ENCODE measurements around the gene TKFC.

Gene TKFC

DNA sequence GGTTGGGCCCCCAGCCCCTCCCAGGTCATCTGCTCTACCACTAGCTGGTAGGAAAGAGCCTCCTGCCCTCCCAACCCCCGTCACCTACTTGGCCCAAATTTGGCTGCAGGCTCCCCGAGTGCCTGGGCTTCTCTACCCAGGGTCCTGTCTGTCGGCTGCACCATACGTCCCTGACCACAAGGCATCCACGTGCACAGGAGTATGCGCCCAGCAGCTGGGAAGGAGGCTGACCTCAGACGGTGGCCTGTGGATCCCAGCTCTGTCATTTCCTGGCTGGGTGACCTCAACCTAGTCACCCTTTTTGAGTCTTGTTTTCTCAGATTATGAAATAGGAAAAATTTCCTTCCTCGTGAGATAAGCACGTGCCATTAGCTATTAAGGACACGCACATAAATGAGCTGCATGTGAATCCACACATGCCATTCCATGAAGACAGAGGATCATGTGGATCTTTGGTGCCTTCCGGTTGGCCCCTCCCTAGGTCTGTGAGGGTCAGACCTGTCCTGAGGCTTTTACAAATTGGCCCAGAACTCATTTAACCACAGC lies 15.0 kb downstream of the TKFC start:
- no peak overlapping the region for H3K27ac ChIP-seq (ENCODE audit: low read depth, low read length)
- no peaks in the 10 kb centered on the region for H3K27me3 ChIP-seq (ENCODE audit: control insufficient read depth, insufficient read depth, low read length)
- no peaks in the 10 kb centered on the region for H3K9me3 ChIP-seq (ENCODE audit: control insufficient read depth, insufficient read depth, low read depth, low read length)
- H3K4me1 ChIP-seq (ENCODE audit: control insufficient read depth, insufficient read depth, low read length), result no peaks in the 10 kb centered on the region
- H3K9ac ChIP-seq (ENCODE audit: low read length), result no peak overlapping the region
- H3K4me3 ChIP-seq (ENCODE audit: low read depth, low read length), result no peak overlapping the region
- H3K36me3 ChIP-seq (ENCODE audit: control insufficient read depth, insufficient read depth, low read length), result peaks cover 57% of the 10 kb centered on the region

DNA sequence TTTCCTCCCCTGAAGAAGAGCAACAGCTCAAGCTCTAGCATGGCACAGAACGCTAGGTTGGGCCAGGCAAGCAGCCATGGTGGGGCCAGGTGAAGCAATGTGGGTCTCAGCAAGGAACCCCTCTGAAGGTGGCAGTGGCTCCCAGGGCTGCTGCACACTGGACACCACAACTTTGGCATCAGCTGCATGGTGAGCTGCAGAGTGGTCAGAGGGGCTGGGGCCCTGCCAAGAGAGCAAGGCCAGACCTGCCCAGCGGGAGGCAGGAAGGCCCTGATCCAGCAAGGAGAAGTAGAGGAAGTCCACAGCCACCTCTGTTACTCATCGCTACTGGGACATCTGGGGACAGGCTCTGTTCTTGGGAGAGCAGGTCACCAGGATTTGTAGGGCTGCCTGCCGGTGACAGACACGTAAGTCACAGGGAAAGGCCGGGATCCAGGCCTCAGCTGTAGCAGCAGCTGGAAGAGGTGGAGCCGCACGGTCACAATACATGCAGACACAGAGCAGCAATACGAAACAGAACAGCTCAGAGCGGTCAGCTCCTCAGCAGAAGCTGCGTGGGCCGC lies 16.2 kb downstream of the TKFC start:
- no peaks in the 10 kb centered on the region for H3K4me1 ChIP-seq (ENCODE audit: control insufficient read depth, insufficient read depth, low read length)
- H3K27ac ChIP-seq (ENCODE audit: low read depth, low read length), result no peak overlapping the region
- no peak overlapping the region for H3K9ac ChIP-seq (ENCODE audit: low read length)
- no peaks in the 10 kb centered on the region for H3K9me3 ChIP-seq (ENCODE audit: control insufficient read depth, insufficient read depth, low read depth, low read length)
- no peak overlapping the region for H3K4me3 ChIP-seq (ENCODE audit: low read depth, low read length)
- peaks cover 55% of the 10 kb centered on the region for H3K36me3 ChIP-seq (ENCODE audit: control insufficient read depth, insufficient read depth, low read length)
- no peaks in the 10 kb centered on the region for H3K27me3 ChIP-seq (ENCODE audit: control insufficient read depth, insufficient read depth, low read length)

DNA sequence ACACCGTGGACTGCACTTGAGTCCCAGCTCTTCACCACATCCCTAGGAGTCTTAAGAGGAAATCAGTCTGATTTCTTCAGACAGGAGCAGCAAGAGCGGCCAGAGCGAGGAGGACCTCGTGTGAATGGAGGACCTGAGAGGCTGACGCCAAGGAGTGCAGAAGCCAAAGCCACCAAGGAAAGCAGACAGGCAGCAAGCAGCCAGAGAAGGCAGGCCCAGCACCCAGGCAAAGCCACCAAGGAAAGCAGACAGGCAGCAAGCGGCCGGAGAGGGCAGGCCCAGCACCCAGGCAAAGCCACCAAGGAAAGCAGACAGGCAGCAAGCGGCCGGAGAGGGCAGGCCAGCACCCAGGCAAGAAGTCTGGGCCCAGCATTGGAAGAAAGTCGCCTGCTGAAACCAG lies 16.9 kb downstream of the TKFC start:
- Histone ChIP-seq H3K27me3 (ENCODE audit: control insufficient read depth, insufficient read depth, low read length) (no peaks in the 10 kb centered on the region), H3K27ac (ENCODE audit: low read depth, low read length) (no peak overlapping the region), H3K36me3 (ENCODE audit: control insufficient read depth, insufficient read depth, low read length) (peaks cover 49% of the 10 kb centered on the region), H3K4me1 (ENCODE audit: control insufficient read depth, insufficient read depth, low read length) (no peaks in the 10 kb centered on the region), H3K4me3 (ENCODE audit: low read depth, low read length) (no peak overlapping the region), H3K9ac (ENCODE audit: low read length) (no peak overlapping the region), H3K9me3 (ENCODE audit: control insufficient read depth, insufficient read depth, low read depth, low read length) (no peaks in the 10 kb centered on the region)

DNA sequence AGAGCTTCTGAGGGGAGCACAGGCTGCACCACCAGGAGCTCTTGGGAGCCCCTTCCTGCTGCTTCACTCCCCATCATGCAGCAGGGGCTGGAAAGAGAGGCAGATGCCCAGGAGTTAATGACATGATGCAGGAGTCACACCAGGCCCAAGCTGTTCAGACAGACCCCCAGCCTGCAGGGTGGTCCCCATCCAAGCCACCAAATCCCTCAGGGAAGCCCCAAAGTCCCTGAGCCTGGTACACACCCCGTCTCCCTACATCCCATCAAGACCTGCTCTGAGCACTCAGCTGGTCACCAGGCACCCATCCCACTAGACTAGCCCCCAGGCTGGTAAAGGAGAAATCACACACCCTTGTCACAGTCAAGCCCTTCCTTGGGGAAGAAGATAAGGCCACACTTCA lies 17.3 kb downstream of the TKFC start:
- Histone ChIP-seq H3K9ac (ENCODE audit: low read length) (no peak overlapping the region), H3K4me1 (ENCODE audit: control insufficient read depth, insufficient read depth, low read length) (no peaks in the 10 kb centered on the region), H3K27ac (ENCODE audit: low read depth, low read length) (no peak overlapping the region), H3K9me3 (ENCODE audit: control insufficient read depth, insufficient read depth, low read depth, low read length) (no peaks in the 10 kb centered on the region), H3K27me3 (ENCODE audit: control insufficient read depth, insufficient read depth, low read length) (no peaks in the 10 kb centered on the region), H3K4me3 (ENCODE audit: low read depth, low read length) (no peak overlapping the region), H3K36me3 (ENCODE audit: control insufficient read depth, insufficient read depth, low read length) (peaks cover 46% of the 10 kb centered on the region)

DNA sequence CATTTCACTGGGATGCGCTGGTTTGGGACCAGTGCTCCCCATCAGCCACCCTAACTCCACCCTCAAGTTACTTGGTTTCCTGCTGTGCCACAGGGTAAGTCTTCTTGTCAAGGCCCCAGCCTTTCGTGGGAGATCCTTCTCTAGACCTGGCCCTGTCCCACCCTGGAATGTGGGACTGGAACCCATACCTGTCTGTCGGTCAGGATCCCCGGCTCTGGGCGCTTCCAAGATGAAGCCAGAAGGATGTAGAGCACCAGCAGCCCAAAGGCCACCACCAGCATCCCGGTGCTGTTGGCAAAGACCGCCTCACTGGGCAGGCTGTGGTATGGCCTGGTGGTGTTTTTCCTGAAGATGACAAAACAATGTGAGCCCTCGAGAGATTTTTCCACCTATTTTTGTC lies 17.8 kb downstream of the TKFC start:
- H3K9ac ChIP-seq (ENCODE audit: low read length), result no peak overlapping the region
- H3K4me1 ChIP-seq (ENCODE audit: control insufficient read depth, insufficient read depth, low read length), result no peaks in the 10 kb centered on the region
- H3K4me3 ChIP-seq (ENCODE audit: low read depth, low read length), result no peak overlapping the region
- H3K27ac ChIP-seq (ENCODE audit: low read depth, low read length), result no peak overlapping the region
- no peaks in the 10 kb centered on the region for H3K27me3 ChIP-seq (ENCODE audit: control insufficient read depth, insufficient read depth, low read length)
- H3K36me3 ChIP-seq (ENCODE audit: control insufficient read depth, insufficient read depth, low read length), result peaks cover 42% of the 10 kb centered on the region
- no peaks in the 10 kb centered on the region for H3K9me3 ChIP-seq (ENCODE audit: control insufficient read depth, insufficient read depth, low read depth, low read length)

DNA sequence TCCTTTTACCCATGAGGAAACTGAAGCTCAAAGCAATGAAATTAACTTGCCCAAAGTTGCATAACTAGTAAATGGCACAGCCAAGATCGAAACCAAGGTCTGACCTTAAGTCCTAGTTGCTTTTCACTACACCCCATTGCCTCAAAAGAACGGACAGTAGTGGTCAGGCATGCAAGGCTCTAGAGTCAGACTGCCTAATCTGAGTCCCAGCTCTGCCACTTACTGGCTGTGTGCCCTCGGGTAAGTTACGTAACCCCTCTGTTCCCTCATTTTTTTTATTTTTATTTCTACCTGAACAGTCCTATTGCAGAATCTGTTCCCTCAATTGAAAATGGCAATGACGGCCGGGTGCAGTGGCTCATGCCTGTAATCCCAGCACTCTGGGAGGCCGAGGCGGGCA lies 19.0 kb downstream of the TKFC start:
- no peak overlapping the region for H3K27ac ChIP-seq (ENCODE audit: low read depth, low read length)
- H3K9ac ChIP-seq (ENCODE audit: low read length), result no peak overlapping the region
- H3K4me3 ChIP-seq (ENCODE audit: low read depth, low read length), result no peak overlapping the region
- H3K9me3 ChIP-seq (ENCODE audit: control insufficient read depth, insufficient read depth, low read depth, low read length), result no peaks in the 10 kb centered on the region
- H3K4me1 ChIP-seq (ENCODE audit: control insufficient read depth, insufficient read depth, low read length), result no peaks in the 10 kb centered on the region
- no peaks in the 10 kb centered on the region for H3K27me3 ChIP-seq (ENCODE audit: control insufficient read depth, insufficient read depth, low read length)
- H3K36me3 ChIP-seq (ENCODE audit: control insufficient read depth, insufficient read depth, low read length), result peaks cover 38% of the 10 kb centered on the region

DNA sequence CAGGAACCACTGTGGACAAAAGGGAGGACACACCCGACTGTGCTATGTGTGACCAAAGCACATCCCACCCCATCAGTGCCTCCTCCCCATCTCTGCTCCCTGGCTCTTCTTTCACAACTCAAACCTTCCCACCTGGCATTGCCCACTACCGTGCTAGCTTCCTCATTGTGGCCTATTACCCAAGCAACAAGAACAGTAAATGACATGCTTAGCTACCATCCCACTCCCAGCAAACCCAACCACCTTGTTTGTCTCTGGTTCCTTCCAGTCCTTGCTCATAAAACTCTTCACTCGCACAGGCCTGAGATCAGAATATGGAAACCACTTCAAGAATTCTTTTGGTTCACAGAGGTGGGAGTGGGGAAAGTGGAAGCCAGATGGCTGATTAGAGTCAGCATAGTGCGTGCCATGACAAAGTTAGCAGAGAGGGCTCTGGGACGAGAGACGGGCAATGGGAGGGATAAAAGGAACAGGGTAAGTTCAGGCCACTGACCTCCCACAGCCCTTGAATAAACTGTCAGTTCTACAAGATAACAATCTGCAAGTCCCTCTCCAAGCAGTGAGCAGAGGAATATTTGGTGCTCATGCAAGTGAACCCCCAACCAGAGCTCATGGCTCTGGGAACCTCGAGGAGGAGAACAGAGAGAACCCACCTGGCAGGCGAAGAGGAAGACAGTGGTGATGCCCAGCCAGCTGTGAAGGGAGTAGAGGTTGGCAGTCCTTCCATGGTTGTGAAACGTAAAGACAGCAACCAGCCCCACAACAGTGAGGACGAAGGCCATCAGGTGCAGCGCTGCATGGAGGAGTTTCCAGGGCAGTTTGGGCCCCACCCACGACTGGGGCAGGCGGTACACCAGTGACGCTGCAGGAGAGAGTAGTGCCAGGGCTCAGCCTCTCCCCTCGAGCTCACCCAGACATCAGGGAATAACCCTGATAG lies 20.4 kb downstream of the TKFC start:
- H3K27ac ChIP-seq (ENCODE audit: low read depth, low read length), result no peak overlapping the region

DNA sequence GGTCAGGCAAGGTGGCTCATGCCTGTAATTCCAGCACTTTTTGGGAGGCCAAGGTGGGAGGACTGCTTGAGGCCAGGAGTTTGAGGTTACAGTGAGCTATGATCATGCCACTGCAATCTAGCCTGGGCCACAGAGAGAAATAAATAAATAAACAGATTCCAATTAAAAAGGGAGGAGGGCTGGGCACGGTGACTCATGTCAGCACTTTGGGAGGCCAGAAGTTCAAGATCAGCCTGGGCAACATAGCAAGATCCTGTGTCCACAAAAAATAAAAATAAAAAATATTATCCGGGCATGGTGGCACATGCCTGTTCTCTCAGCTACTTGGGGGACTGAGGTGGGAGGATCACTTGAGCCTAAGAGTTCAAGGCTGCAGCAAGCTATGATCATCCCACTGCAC lies 21.2 kb downstream of the TKFC start:
- H3K4me3 ChIP-seq (ENCODE audit: low read depth, low read length), result no peak overlapping the region
- peaks cover 32% of the 10 kb centered on the region for H3K36me3 ChIP-seq (ENCODE audit: control insufficient read depth, insufficient read depth, low read length)
- no peaks in the 10 kb centered on the region for H3K9me3 ChIP-seq (ENCODE audit: control insufficient read depth, insufficient read depth, low read depth, low read length)
- no peaks in the 10 kb centered on the region for H3K4me1 ChIP-seq (ENCODE audit: control insufficient read depth, insufficient read depth, low read length)
- H3K27ac ChIP-seq (ENCODE audit: low read depth, low read length), result no peak overlapping the region
- no peak overlapping the region for H3K9ac ChIP-seq (ENCODE audit: low read length)
- H3K27me3 ChIP-seq (ENCODE audit: control insufficient read depth, insufficient read depth, low read length), result no peaks in the 10 kb centered on the region

More for the DNA sequence above, 20.4 kb downstream of the TKFC start:
- Histone ChIP-seq H3K9ac (ENCODE audit: low read length) (no peak overlapping the region), H3K4me1 (ENCODE audit: control insufficient read depth, insufficient read depth, low read length) (no peaks in the 10 kb centered on the region), H3K27me3 (ENCODE audit: control insufficient read depth, insufficient read depth, low read length) (no peaks in the 10 kb centered on the region), H3K4me3 (ENCODE audit: low read depth, low read length) (no peak overlapping the region), H3K36me3 (ENCODE audit: control insufficient read depth, insufficient read depth, low read length) (peaks cover 38% of the 10 kb centered on the region), H3K9me3 (ENCODE audit: control insufficient read depth, insufficient read depth, low read depth, low read length) (no peaks in the 10 kb centered on the region)

DNA sequence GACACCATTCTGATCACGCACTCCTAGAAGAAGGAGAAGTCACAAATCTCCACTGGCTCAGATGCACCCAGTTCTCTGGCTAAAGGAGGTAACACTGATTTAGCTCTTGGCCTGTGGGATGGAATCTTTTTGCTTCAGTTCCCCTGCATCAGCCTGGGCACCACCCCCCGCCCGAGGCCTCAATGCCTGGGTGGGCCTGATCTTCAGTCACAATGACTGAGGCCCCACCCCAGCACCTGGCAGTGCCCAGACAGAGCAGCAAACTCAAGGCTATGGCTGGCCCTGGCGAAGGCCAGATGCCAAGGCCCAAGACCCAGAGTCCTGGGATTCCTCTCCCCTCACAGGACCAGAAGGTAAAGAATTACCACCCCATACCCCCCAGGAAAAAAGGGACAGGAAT lies 23.7 kb downstream of the TKFC start:
- no peak overlapping the region for H3K27ac ChIP-seq (ENCODE audit: low read depth, low read length)
- 0 out of 2 replicates have a peak, but pooled peaks cover 3% of the 10 kb centered on the region for H3K4me1 ChIP-seq (ENCODE audit: control insufficient read depth, insufficient read depth, low read length)
- peaks cover 18% of the 10 kb centered on the region for H3K36me3 ChIP-seq (ENCODE audit: control insufficient read depth, insufficient read depth, low read length)
- H3K27me3 ChIP-seq (ENCODE audit: control insufficient read depth, insufficient read depth, low read length), result no peaks in the 10 kb centered on the region
- no peak overlapping the region for H3K9ac ChIP-seq (ENCODE audit: low read length)
- no peaks in the 10 kb centered on the region for H3K9me3 ChIP-seq (ENCODE audit: control insufficient read depth, insufficient read depth, low read depth, low read length)
- H3K4me3 ChIP-seq (ENCODE audit: low read depth, low read length), result no peak overlapping the region

DNA sequence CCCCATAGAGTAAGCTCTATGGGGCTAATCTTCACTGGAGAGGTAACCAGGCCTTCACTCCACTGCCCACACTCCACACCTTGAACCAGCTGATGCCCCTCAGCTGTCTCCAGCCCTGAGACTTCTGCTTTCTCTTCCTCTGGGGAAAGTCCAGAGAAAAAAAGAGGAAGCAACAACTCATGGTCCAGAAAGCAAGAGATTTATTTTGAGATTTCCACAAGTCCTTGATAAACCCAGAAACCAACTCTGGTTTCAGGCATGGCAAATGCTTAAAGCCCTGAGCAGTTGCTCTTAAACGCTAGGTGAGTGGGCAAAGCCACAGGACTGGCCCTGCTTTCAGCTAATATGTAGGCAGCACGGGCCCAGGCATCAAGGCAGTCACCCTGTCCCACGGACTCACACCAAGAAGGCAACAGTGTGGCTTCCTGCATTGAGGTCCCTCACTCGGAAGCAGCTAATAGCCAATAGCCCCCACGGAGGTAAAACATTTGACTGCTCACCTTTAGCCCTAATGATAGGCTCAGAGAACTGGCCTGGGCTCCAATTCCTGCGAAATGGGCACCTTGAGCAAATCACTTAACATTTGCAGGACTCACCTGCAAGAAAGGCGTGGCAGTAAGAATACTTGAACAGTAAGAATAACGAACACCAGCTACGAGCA lies 24.3 kb downstream of the TKFC start:
- no peak overlapping the region for H3K27ac ChIP-seq (ENCODE audit: low read depth, low read length)

DNA sequence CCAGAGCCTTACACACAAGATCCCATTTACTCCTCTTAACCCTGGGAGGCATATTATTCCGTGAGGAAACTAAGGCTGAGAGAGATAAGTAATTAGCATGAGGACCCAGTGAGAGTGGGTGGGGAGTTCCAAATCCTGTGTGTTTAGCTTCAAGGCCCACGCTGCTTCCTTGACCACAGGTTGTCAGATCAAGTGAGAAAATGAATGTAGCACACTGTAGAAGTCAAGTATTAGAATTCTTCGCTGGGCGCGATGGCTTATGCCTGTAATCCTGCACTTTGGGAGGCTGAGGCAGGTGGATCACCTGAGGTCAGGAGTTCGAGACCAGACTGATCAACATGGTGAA lies 24.8 kb downstream of the TKFC start:
- no peaks in the 10 kb centered on the region for H3K27me3 ChIP-seq (ENCODE audit: control insufficient read depth, insufficient read depth, low read length)
- no peak overlapping the region for H3K27ac ChIP-seq (ENCODE audit: low read depth, low read length)
- no peak overlapping the region for H3K9ac ChIP-seq (ENCODE audit: low read length)
- no peaks in the 10 kb centered on the region for H3K9me3 ChIP-seq (ENCODE audit: control insufficient read depth, insufficient read depth, low read depth, low read length)
- H3K4me1 ChIP-seq (ENCODE audit: control insufficient read depth, insufficient read depth, low read length), result 0 out of 2 replicates have a peak, but pooled peaks cover 3% of the 10 kb centered on the region
- H3K36me3 ChIP-seq (ENCODE audit: control insufficient read depth, insufficient read depth, low read length), result peaks cover 10% of the 10 kb centered on the region
- H3K4me3 ChIP-seq (ENCODE audit: low read depth, low read length), result no peak overlapping the region

More for the DNA sequence above, 24.3 kb downstream of the TKFC start:
- H3K4me3 ChIP-seq (ENCODE audit: low read depth, low read length), result no peak overlapping the region
- H3K9me3 ChIP-seq (ENCODE audit: control insufficient read depth, insufficient read depth, low read depth, low read length), result no peaks in the 10 kb centered on the region
- no peaks in the 10 kb centered on the region for H3K27me3 ChIP-seq (ENCODE audit: control insufficient read depth, insufficient read depth, low read length)
- H3K4me1 ChIP-seq (ENCODE audit: control insufficient read depth, insufficient read depth, low read length), result 0 out of 2 replicates have a peak, but pooled peaks cover 3% of the 10 kb centered on the region
- no peak overlapping the region for H3K9ac ChIP-seq (ENCODE audit: low read length)
- peaks cover 14% of the 10 kb centered on the region for H3K36me3 ChIP-seq (ENCODE audit: control insufficient read depth, insufficient read depth, low read length)

Measured in HUES6 (cell line).